Measurements from ENCODE around the gene BPIFB1. TPM values are rescaled to one million over a fixed set of nuclear protein-coding genes. Genes with fewer than 3 reads are reported as not detected.

The BPIFB1 gene
- total RNA-seq, 2 donors from 2014 or later, result not detected

DNA sequence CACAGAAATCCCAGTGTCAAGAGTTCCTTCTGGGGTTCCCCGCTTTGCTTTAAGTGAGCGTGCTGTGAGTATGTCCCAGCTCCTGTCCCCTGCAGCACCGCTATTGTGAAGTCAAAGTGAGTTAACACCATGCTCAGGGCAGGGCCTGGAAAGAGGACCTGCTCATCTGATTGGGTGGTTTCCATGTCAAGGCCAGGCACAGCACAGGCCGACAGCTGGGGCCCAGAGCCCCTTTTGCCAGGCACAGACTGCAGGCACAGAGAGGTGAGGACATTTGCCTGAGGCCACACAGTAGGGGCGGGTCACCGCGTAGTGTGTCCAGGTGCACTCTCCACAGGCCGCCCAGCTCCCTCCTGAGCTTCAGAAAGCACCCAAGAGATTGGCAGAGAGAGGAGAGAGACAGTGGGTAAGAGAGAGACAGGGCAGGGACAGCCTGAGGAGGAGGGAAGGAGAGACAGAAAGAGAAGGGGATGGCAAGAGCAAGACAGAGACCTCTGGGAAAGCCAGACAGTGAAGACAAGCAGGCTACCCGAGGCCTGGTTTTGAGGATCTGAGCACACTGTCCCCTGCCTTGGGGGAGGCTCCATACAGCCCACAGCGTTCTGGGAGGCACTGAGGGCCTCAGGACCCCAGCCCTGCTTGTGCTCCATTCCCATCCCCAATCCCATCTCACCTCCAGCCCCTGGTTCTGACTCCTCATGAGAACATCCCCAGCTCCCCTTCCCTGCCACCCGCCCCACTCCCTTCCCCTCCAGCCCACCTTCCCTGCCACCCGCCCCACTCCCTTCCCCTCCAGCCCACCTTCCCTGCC lies 6.5 kb upstream of the BPIFB1 start:
- Mint-ChIP-seq H3K27ac (no peak overlapping the region), H3K4me3 (no peak overlapping the region), H3K27me3 (ENCODE audit: low read depth) (peaks cover 17% of the 10 kb centered on the region), H3K9me3 (no peaks in the 10 kb centered on the region), H3K4me1 (ENCODE audit: low read depth) (no peaks in the 10 kb centered on the region), H3K36me3 (ENCODE audit: insufficient read depth in 2 of 2) (no peaks in the 10 kb centered on the region)
- ATAC-seq (replicated peaks in 1 of 2), result no peak
- no peak for DNase-seq

DNA sequence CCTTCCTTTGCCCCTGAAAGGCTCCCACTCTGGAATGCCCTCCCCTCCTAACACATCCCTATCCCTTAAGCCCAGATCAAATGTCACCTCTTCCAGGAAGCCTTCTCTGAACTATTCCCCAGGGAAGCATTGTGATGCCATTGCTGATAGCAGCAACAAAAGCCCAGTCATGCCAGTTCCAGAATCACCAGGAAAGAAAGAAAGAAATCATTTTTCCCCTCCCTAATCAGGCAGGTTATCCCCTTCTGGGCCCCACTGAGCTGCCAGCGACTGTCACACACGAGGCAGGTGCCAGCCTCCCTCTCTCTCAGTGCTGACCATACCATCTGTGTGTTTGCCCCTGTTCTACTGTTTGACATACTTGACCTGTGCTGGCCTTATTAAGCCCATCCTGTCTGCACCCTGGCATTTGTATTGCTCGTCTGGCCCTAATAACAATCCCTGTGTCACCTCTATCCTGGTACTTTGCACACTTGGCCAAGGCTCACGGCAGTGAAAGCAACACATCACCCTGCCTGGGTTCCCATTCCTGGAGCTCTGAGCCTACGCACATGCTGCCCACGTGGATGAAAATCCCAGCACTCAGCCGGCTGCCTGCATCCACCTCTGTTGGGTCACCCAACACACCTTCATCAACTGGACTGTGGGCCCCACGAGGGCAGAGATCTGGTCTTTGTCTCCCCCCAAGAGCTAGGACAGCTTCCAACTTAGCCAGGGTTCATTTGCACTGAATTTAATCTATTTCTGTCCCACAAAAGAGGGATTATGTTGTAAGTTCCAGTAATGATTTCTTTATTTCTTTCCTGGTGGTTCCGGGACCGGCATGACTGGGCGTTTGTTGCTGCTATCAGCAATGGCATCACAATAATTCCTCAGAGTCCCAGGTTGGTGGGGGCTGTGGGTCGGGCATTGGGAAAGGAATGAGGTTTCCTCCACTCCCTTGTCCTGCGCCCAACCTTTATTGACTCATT lies 5.3 kb upstream of the BPIFB1 start:
- peaks cover 4% of the 10 kb centered on the region for H3K27me3 Mint-ChIP-seq (ENCODE audit: low read depth)
- H3K4me3 Mint-ChIP-seq, result no peak overlapping the region
- no peaks in the 10 kb centered on the region for H3K36me3 Mint-ChIP-seq (ENCODE audit: insufficient read depth in 2 of 2)
- ATAC-seq (replicated peaks in 1 of 2) (no peak), DNase-seq (no peak)
- H3K9me3 Mint-ChIP-seq, result no peaks in the 10 kb centered on the region
- no peak overlapping the region for H3K27ac Mint-ChIP-seq
- H3K4me1 Mint-ChIP-seq (ENCODE audit: low read depth), result no peaks in the 10 kb centered on the region

DNA sequence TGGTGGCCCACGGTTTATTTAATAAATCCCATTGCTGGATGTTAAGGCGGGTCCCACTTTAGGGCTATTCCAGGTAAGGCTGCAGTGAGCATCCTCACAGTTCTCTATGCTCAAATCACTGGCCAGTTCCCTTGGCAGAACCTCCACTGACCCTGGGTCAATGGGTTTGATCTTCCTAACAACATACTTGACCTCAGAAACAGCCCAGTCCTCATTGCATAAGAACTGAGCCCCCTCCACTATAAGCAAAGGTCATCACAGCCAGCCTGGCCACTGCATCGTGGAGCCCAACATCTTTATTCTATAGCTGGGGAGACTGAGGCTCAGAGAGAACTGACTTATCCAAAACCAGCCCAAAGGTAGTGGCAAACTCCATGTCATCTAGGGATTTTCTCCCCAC lies 4.3 kb upstream of the BPIFB1 start:
- Mint-ChIP-seq H3K27me3 (ENCODE audit: low read depth) (no peaks in the 10 kb centered on the region), H3K4me1 (ENCODE audit: low read depth) (no peaks in the 10 kb centered on the region), H3K9me3 (no peaks in the 10 kb centered on the region), H3K36me3 (ENCODE audit: insufficient read depth in 2 of 2) (no peaks in the 10 kb centered on the region), H3K27ac (no peak overlapping the region), H3K4me3 (no peak overlapping the region)
- no peak for ATAC-seq (replicated peaks in 1 of 2)
- DNase-seq, result no peak

DNA sequence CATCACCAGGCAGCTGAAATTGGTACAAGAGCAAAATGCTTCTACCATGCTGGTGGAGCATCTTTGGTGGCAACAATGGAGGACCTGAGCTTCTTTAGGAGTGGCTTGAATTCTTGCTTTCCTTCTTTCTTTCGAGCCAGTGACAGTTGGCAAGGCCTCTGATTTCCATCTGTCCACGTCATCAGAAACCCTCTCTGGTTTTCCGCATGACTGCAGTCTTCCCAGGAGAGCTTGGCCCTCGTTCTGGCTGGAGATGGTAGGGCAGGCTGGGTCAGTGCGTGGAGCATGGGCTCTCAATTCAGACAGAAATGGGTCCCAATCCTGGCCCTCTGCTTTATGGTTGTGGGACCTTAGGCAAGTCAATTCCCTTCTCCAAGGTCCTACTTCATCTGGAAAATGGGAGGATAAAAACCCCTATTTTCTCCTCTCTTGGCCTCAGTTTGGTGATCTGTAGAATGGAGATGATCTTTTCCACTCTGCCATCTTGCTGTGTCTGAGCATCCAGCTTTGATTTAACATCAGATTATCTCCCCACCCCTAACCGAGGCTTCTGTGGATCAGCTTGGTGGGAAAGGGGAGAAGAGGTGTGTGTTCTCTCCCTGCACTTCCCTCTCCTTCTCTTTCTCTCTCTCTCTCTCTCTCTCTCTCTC lies 3.6 kb upstream of the BPIFB1 start:
- Mint-ChIP-seq H3K4me3 (no peak overlapping the region), H3K9me3 (no peaks in the 10 kb centered on the region)

DNA sequence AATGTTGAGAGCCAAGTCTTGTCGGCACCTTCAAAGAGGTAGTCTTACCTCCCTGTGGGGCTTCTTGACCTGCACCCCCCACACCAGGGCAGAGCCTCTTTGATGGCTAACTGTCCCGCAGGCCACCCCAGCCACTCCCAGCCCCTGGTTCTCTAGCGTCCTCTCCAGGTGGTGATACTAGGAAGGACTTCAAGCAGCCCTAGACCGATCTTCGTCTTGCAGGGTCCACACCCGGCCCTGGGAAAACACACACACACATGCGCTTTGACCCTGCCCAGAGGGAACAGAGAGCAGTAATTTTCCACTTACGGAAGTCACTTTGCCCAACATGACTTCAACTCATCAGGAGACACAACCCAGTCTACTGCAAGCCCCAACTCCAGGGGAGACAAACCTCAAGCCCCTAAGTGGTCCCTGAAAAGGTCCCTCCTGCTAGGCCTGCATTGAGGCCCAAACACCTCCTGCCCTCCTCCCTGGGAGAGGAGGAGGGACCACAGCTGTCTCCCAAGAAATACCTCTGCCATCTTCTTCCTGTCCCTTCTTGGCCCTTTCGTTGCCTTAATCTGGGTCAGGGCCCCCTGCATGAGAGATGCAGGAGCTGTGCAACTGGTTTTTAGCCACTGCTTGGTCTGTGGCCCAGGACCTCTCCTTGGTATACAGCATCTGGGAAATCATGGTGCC lies 2.9 kb upstream of the BPIFB1 start:
- no peaks in the 10 kb centered on the region for H3K36me3 Mint-ChIP-seq (ENCODE audit: insufficient read depth in 2 of 2)
- no peak for DNase-seq
- no peak overlapping the region for H3K4me3 Mint-ChIP-seq
- no peak for ATAC-seq (replicated peaks in 1 of 2)
- H3K9me3 Mint-ChIP-seq, result no peaks in the 10 kb centered on the region
- H3K27me3 Mint-ChIP-seq (ENCODE audit: low read depth), result no peaks in the 10 kb centered on the region
- no peak overlapping the region for H3K27ac Mint-ChIP-seq
- no peaks in the 10 kb centered on the region for H3K4me1 Mint-ChIP-seq (ENCODE audit: low read depth)

More for the DNA sequence above, 3.6 kb upstream of the BPIFB1 start:
- no peak for ATAC-seq (replicated peaks in 1 of 2)
- DNase-seq, result no peak
- Mint-ChIP-seq H3K27me3 (ENCODE audit: low read depth) (no peaks in the 10 kb centered on the region), H3K27ac (no peak overlapping the region), H3K36me3 (ENCODE audit: insufficient read depth in 2 of 2) (no peaks in the 10 kb centered on the region), H3K4me1 (ENCODE audit: low read depth) (no peaks in the 10 kb centered on the region)

DNA sequence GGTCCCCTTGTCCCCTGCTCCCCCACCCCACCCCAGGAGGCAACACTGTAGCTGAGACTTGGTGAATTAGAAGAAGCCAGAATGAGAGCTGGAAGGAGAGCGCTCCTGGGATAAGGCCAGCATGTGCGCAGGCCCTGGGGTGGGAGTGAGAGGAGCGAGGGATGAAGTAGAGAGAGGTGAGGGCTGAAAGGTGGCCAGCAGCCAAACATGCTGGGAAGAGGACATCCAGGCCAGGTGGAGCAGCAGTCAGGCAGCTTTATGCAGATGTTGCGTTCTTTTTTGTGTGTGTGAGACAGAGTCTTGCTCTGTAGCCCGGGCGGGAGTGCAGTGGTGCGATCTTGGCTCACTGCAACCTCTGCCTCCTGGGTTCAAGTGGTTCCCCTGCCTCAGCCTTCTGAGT lies 2.2 kb upstream of the BPIFB1 start:
- H3K4me1 Mint-ChIP-seq (ENCODE audit: low read depth), result no peaks in the 10 kb centered on the region
- H3K27ac Mint-ChIP-seq, result no peak overlapping the region
- ATAC-seq (replicated peaks in 1 of 2) (no peak), DNase-seq (no peak)
- no peaks in the 10 kb centered on the region for H3K36me3 Mint-ChIP-seq (ENCODE audit: insufficient read depth in 2 of 2)
- H3K9me3 Mint-ChIP-seq, result no peaks in the 10 kb centered on the region
- H3K27me3 Mint-ChIP-seq (ENCODE audit: low read depth), result no peaks in the 10 kb centered on the region
- H3K4me3 Mint-ChIP-seq, result no peak overlapping the region

DNA sequence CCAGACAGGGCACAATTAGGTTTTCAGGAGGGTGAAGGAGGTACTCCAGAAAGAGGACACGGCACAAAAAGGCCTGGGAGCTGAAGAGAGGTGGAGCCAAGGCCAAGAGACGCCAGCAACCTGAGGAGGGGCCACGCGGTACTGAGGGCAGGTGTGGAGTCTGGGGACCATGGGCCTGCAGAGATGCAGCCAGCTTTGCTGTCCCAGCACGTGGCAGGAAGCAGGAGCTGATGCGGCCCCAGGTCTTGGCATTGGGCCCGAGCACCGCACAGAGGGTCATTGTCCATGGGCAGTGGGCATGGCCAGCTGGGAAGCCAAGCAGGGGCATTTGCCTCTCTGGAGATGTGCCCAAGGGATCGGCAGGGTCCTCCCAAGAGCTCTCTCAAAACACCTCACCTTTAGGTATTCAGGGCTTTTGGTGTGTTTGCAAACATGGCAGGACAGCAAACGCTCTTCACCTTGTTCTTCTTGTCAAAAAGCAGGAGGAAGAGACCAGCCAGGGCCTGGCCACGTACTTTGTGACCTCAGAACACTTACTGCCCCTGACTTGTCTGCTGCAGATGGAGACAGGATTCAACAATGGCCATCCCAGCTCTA lies 1.4 kb upstream of the BPIFB1 start:
- Mint-ChIP-seq H3K36me3 (ENCODE audit: insufficient read depth in 2 of 2) (no peaks in the 10 kb centered on the region), H3K4me3 (no peak overlapping the region), H3K4me1 (ENCODE audit: low read depth) (no peaks in the 10 kb centered on the region), H3K27ac (no peak overlapping the region), H3K27me3 (ENCODE audit: low read depth) (no peaks in the 10 kb centered on the region), H3K9me3 (no peaks in the 10 kb centered on the region)
- DNase-seq, result no peak
- no peak for ATAC-seq (replicated peaks in 1 of 2)

DNA sequence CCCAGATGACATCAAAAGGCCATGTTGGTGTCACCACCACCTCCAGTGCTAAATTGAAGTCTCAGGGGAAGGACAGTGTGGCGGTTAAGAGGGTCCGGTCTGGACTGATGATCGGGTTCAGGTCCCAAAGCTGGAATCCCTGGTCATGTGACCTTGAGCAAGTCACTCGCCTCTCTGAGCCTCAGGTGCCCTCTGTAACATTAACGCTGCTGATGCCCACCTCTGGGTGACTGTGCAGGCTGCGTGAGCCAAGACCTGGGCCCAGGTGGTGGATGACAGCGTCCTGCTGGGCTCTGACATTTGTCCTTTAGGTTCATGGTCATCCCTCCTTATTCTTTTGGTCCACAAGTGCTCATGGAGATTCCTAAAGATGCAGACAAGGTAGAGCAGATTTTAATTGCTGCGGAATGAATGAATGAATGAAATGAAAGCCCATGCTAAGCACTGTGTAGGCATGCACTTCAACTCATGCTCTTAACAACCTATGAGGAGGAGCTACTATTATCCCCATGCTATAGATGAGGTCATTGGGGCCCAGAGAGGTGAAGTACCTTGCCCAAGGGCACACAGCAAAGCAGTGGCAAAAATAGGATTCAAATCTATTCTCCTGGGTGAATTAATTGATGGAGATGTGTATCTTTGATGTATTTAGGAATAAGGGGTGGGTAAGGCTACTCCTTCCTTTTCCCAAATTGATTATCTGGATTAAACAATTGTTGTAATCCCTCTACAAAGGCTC lies 649 bp upstream of the BPIFB1 start:
- no peaks in the 10 kb centered on the region for H3K4me1 Mint-ChIP-seq (ENCODE audit: low read depth)
- no peaks in the 10 kb centered on the region for H3K27me3 Mint-ChIP-seq (ENCODE audit: low read depth)
- no peak overlapping the region for H3K27ac Mint-ChIP-seq
- no peaks in the 10 kb centered on the region for H3K9me3 Mint-ChIP-seq
- no peak overlapping the region for H3K4me3 Mint-ChIP-seq
- H3K36me3 Mint-ChIP-seq (ENCODE audit: insufficient read depth in 2 of 2), result no peaks in the 10 kb centered on the region
- ATAC-seq (replicated peaks in 1 of 2), result no peak
- no peak for DNase-seq

DNA sequence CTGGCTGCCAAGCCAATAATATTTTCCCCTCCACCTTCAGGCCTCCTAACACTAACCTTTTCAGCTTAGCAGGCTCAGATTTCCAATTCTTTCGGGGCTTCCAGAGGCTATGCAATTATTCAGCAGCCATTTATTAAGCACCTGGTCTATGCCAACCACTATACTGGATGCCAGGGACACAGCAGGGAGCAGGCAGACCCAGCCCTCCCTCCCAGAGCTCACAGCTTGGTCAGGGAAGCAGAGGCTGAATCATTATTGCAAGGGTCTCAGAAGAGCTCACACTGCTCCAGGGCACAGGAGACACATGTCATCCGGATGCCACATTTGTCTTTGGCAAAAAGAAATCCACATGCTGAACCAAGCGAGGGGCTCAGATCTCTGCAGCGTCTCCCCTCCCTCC lies 1.3 kb downstream of the BPIFB1 start:
- Mint-ChIP-seq H3K9me3 (no peaks in the 10 kb centered on the region), H3K27me3 (ENCODE audit: low read depth) (no peaks in the 10 kb centered on the region), H3K36me3 (ENCODE audit: insufficient read depth in 2 of 2) (no peaks in the 10 kb centered on the region), H3K4me3 (no peak overlapping the region), H3K4me1 (ENCODE audit: low read depth) (no peaks in the 10 kb centered on the region), H3K27ac (no peak overlapping the region)
- ATAC-seq (replicated peaks in 1 of 2) (no peak), DNase-seq (no peak)

DNA sequence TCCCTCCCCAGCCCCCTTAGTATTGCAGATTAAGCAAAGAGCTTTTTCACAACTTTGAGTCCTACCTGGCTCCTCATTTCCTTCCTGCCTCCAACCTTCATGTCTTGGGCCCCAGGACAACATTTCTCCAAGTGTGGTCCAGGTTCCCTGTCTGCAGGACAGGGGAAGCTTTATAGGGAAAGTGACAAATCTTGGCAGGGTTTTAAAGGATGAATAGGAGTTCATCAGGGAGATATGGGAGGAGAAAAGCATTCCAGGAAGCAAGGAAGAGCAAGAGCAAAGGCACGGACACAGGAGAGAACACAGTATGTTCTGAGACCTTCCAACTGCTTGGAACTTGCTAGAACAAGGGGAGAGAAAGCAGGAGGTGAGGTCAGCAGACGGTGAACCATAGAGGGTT lies 1.9 kb downstream of the BPIFB1 start:
- H3K9me3 Mint-ChIP-seq, result no peaks in the 10 kb centered on the region
- no peak overlapping the region for H3K27ac Mint-ChIP-seq
- no peaks in the 10 kb centered on the region for H3K36me3 Mint-ChIP-seq (ENCODE audit: insufficient read depth in 2 of 2)
- DNase-seq (no peak), ATAC-seq (replicated peaks in 1 of 2) (no peak)
- H3K4me3 Mint-ChIP-seq, result no peak overlapping the region
- H3K27me3 Mint-ChIP-seq (ENCODE audit: low read depth), result no peaks in the 10 kb centered on the region
- H3K4me1 Mint-ChIP-seq (ENCODE audit: low read depth), result no peaks in the 10 kb centered on the region

DNA sequence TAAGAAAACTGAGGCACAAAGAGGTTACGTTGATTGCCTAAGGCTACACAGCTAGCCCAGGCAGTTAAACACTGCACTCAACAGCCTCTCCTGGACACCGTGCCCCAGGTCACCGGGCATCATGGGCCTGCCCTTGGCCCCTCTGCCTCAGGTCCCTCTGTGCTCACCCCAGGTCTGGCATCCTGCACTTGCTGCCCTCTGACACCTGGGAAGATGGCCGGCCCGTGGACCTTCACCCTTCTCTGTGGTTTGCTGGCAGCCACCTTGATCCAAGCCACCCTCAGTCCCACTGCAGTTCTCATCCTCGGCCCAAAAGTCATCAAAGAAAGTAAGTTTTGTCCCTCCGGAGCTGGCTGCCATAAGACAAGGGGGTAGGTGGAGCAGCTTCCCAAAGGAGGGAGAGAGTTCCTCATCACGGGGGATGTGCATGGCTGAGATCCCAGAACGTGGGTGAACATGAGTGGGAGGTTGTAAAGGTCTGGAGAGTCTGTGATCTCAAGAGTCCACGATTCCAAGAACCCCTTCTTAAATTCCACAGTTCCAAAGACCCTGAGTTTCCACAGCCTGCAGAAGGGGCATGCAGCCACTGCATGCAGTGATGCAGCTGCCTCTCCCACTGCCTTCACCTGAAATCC lies 3.0 kb downstream of the BPIFB1 start:
- Mint-ChIP-seq H3K27me3 (ENCODE audit: low read depth) (no peaks in the 10 kb centered on the region), H3K4me3 (no peak overlapping the region), H3K9me3 (no peaks in the 10 kb centered on the region), H3K4me1 (ENCODE audit: low read depth) (no peaks in the 10 kb centered on the region), H3K36me3 (ENCODE audit: insufficient read depth in 2 of 2) (no peaks in the 10 kb centered on the region), H3K27ac (no peak overlapping the region)
- DNase-seq (no peak), ATAC-seq (replicated peaks in 1 of 2) (no peak)

DNA sequence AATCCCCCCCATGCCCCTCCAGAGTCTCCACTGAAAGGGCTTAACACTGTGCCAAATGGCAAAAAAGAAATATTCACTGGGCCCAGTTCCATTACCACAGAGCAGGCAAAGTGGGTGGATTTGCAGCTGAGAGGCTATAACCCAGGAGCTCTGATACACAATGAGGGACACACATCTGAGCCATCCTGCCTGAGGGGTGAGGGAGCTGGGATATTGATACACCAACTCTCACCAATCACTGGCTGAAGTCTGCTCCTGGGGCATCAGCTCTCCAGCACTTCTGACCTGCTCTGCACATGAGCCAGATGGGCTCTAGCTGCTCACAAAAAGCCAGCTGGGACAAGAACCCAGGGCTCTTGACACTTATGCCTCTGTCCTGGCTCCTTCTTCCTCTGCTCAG lies 4.9 kb downstream of the BPIFB1 start:
- DNase-seq (no peak), ATAC-seq (replicated peaks in 1 of 2) (no peak)
- H3K27me3 Mint-ChIP-seq (ENCODE audit: low read depth), result no peaks in the 10 kb centered on the region
- H3K4me3 Mint-ChIP-seq, result no peak overlapping the region
- no peaks in the 10 kb centered on the region for H3K36me3 Mint-ChIP-seq (ENCODE audit: insufficient read depth in 2 of 2)
- H3K27ac Mint-ChIP-seq, result no peak overlapping the region
- no peaks in the 10 kb centered on the region for H3K4me1 Mint-ChIP-seq (ENCODE audit: low read depth)
- no peaks in the 10 kb centered on the region for H3K9me3 Mint-ChIP-seq
